GM12873 (cell line): ENCODE measurements around the gene MPL.

ENCODE experiments used
- TF ChIP-seq, protein P1 (sequence below): IDR thresholded peaks from 2 replicates; pipeline ENCODE4 v1.5.1; 2012; ENCODE audit warnings: low read depth, mild to moderate bottlenecking, moderate library complexity, low read length, control low read depth; ENCODE audit not compliant: insufficient read depth; ENCODE audit errors: missing control alignments

The MPL gene

GRCh38 chr1:43357251-43357650 is 19.6 kb downstream of the MPL start:
- TF ChIP-seq, protein P1, sequence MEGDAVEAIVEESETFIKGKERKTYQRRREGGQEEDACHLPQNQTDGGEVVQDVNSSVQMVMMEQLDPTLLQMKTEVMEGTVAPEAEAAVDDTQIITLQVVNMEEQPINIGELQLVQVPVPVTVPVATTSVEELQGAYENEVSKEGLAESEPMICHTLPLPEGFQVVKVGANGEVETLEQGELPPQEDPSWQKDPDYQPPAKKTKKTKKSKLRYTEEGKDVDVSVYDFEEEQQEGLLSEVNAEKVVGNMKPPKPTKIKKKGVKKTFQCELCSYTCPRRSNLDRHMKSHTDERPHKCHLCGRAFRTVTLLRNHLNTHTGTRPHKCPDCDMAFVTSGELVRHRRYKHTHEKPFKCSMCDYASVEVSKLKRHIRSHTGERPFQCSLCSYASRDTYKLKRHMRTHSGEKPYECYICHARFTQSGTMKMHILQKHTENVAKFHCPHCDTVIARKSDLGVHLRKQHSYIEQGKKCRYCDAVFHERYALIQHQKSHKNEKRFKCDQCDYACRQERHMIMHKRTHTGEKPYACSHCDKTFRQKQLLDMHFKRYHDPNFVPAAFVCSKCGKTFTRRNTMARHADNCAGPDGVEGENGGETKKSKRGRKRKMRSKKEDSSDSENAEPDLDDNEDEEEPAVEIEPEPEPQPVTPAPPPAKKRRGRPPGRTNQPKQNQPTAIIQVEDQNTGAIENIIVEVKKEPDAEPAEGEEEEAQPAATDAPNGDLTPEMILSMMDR, result no peak

DNA sequence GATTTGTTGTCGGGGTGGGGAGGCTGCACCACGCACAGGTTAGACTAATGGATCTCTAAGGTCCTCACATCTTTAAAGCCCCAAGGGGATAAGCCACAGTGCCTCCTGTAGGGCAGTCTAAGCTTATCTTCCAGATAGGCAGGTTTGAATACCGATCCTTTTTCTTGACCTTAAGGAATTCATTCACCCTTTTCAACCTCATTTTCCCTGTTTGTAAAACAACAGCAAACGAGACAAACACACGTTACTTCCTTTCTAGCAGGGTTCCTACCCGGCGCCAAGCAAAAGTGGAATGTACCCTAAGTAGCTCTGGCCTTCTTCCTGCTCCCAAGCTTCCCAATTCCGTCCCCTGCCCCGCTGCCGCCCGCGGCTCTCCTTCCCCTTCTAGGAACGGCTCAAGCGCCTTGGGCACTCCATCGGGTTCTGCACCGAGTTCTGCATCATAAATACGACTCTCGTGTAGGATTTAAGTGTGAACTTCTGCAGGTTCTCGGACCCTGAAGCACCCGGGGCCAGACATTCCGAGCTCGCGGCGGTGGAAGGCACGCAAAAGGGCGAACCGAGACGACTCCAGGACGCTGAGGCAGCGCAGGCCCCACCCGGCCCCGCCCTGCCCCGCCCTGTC is 20.6 kb downstream of the MPL start:
- TF ChIP-seq, protein P1, result peak; percentile 67

DNA sequence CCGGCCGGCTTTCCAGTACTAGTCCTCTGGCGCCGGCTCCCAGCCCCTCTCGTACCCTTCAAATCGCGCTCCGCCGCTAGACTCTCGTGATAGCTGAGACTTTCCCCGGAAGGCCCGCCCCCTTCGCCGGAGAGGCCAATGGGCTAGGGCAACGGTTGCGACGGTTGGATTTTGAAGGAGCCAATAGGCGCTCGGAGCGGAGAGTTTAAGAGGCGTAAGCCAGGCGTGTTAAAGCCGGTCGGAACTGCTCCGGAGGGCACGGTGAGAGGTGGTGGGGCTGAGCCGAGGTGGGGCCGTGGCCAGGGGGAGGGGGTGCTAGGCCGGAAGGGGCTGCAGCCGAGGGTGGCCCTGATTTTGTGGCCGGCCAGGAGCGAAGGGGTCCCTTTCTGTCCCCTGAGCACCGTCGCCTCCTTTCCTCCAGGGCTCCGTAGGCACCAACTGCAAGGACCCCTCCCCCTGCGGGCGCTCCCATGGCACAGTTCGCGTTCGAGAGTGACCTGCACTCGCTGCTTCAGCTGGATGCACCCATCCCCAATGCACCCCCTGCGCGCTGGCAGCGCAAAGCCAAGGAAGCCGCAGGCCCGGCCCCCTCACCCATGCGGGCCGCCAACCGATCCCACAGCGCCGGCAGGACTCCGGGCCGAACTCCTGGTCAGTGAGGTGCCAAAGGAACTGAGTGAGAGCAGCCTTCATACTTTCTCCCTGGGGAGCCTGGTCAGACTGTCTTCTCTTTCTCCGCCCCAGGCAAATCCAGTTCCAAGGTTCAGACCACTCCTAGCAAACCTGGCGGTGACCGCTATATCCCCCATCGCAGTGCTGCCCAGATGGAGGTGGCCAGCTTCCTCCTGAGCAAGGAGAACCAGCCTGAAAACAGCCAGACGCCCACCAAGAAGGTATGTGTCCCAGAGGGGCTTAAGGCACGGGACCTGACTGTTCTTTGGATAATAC is 21.4 kb downstream of the MPL start, which contains the start of gene CDC20:
Gene CDC20, plus strand, starts transcription at position 236 of the 948 bp plus-strand sequence. Its CDS starts 235 bp downstream, at position 471.
- TF ChIP-seq, protein P1, result no peak

DNA sequence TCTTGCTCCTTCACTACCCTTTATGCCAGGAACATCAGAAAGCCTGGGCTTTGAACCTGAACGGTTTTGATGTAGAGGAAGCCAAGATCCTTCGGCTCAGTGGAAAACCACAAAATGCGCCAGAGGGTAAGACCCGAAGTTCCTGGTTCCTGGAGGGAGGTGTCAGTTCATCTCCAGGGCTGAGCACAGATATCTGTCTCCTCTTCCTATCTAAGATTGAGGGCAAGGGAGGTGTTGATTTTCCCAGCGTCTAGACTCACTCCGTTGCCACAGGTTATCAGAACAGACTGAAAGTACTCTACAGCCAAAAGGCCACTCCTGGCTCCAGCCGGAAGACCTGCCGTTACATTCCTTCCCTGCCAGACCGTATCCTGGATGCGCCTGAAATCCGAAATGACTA is 22.1 kb downstream of the MPL start:
- TF ChIP-seq, protein P1, result no peak

GRCh38 chr1:43360616-43361015 is 23.0 kb downstream of the MPL start:
- TF ChIP-seq, protein P1, result no peak

- TF ChIP-seq, protein P1, result no peak
These were observed 25.8 kb downstream of the MPL start for GRCh38 chr1:43363283-43363934.
